ENCODE measurements around the gene NME2.
"Not testable (repeated sequence)": the region's sequence is repeated elsewhere in the genome, so short reads cannot be mapped to it uniquely, and the experiment has no call there.

The NME2 gene

DNA sequence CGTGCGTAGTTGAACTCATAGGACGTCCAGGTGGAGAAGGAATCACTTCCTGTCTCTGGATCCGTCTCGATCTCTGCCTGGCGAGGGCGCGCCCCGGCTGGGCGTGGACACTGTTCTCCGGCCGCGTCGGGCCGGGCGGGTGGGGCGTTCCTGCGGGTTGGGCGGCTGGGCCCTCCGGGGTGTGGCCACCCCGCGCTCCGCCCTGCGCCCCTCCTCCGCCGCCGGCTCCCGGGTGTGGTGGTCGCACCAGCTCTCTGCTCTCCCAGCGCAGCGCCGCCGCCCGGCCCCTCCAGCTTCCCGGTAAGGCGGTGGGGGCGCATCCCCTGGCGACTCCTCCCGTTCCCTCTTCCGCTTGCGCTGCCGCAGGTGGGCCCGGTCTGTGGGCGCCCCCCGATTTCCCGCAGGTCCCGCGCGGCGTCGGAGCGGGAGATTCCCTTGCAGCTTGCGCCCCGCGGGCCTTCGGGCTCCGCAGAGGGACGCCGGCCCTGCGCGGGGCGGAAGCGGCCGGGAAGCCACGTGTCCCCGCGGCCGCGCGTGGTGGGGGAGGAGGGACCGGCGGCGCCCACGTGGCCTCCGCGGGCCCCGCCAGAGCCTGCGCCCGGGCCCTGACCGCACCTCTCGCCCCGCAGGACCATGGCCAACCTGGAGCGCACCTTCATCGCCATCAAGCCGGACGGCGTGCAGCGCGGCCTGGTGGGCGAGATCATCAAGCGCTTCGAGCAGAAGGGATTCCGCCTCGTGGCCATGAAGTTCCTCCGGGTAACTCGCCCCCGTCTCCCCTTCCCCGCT is at the start of gene NME2:
Gene NME2 (plus strand): TSS at position 214 of the 789 bp plus-strand sequence. CDS start 420 bp downstream, at position 634.
- peak; percentile 38 to 52 for DNase-seq (ENCODE audit: low read depth in 2 of 2)

- no peak for DNase-seq (ENCODE audit: low read depth in 2 of 2)
These were observed 47.6 kb upstream of the NME2 start for GRCh38 chr17:51118330-51119195.

DNA sequence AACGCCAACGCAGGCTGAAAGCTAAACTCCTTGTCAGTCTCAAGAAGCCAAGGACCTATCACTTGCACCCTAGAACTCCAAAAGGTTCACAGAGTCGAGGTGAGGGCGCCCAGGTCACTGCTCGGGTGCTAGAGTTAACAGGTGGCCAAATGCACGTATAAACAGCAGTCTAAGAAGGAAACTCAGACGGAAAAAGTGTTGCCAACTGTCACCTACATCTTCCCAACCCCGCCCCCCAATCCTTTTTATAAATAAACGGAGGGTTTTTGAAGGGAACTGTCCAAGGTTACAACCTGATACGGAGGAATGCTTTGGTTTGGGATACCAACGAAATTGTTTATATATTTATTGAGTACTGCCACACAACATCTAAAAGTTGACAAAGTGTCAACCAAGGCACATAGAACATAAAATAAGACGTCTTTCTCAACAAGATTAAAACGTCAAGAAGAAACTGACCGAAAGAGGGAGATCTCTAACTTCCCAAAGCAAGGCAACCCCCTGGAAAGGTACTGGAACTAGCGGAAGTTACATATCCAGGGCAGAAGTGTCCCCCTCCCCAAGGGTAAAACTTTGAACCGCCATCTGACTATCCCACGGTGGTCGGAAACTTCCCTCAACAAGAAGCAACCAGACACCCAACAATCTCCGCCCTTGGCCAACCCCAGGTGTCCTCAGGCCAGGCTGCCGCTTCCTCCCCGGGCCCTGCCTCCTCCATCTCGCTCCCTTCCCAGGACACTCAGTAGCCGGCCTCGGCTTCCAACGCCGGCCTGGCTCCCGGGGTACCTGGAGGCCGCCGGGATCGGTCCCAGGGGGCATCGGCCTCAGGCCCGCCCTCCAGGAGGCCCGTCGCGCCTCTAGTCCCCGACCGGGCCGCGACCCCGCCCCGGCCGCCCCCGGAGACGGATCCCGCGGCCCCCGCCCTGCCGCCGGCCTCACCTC is 46.5 kb upstream of the NME2 start:
- peak in 1 of 2 donors; percentile 5 for DNase-seq (ENCODE audit: low read depth in 2 of 2)

DNA sequence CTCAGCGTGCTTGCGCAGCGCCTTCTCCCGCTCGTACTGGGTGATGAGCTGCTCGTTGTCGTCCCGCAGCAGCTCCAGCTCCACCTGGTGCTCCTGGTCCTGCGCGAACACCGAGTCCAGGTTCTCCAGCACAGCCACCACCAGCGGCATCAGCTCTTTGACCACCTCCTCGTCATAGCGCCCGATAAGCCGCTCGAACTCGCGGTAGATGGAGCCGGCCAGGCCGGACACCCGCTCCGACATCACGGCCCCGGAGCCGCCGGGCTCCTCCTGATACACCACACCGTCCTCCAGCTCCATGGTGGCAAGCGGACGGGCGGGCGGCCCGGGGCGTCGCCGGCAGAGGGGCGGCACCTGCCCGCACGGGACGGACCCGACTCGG is 45.9 kb upstream of the NME2 start:
- DNase-seq (ENCODE audit: low read depth in 2 of 2): peak in 1 of 2 donors; percentile 13

DNA sequence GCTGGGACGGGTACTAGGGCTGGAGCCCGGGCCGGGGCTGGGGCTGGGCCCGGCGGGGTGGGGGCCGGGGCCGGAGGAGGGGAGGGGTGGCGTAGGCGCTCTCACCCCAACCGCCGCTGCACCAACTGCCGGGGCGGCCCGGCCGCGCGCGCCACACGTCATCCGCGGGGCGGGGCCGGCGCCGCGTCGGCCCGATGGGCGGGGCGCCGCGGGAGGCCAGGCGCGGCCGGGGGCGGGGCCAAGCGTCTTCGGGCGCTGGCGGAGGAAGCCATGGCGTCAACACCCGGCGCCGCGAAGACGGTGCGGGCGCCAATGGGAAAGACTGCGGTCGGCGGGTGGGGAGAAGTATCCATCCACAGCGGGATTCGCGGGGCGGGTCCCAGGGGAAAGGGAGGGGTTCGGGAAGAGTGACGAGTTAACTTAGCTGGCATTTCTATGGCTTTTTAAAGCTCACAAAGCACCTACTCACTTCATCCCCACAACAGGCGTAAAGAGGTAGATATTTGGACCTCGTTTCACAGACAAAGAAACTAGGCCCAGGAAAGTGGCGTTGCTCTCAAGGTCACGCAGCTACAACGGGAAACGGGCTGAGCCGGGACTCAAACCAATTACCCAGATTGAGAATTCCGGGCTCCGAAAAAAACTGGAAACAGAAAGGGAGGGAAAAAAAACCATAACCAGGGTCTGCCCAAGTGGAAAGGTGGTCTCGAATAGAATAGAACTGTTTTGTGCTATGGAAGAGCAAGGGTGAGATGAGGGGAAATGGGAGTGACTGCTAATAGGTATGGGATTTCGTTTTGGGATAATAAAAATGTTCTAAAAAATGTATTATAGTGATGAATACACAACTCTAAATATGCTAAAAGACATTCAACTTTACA is 45.2 kb upstream of the NME2 start, which contains the start of gene SPAG9:
Gene SPAG9 (minus strand): TSS at position 130 of the 881 bp plus-strand sequence. CDS start 212 bp downstream, outside the sequence.
- DNase-seq (ENCODE audit: low read depth in 2 of 2): peak; percentile 76

DNA sequence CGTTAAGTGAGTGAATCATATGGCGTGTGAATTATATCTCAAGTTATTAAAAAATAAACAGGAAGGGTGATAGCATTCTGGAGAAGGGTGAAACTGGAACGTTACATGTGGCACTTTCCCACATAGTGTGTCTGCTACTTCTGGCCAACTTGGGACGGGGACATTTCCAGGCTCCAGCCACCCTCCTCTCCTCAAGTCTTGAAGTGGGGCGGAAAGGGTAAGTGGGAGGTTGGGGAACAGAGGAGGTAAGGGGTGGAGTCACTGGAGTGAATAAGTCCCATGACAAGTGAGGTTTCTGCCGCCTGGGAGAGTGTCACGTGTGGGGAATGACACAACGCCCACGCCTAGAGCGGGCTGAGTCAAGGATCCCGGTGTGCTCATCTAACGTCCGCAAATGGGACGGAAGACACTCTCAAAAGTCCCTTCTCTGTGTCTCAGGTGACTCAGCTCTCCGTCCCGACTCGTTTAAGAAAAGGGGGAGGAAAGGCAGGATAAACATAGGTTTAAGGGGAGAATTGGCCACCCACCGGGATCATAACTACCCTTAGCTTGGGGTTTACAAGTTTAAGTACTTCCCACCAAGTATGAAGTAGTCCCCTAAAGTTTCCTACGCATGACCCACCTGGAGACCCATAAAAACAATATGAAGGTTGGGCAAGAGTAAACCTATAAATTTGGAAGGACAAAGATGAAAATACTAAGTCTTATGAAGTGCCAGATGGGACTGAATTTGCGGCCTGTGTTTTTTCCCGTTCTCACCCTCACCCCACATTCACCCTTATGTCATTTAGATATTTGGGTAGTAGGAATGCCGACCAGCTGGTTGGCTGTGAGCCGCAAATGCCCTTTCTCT is 44.4 kb upstream of the NME2 start:
- DNase-seq (ENCODE audit: low read depth in 2 of 2): peak; percentile 70 to 86

- not testable (repeated sequence) for DNase-seq (ENCODE audit: low read depth in 2 of 2)
These were observed 43.6 kb upstream of the NME2 start for GRCh38 chr17:51122473-51123115.

DNA sequence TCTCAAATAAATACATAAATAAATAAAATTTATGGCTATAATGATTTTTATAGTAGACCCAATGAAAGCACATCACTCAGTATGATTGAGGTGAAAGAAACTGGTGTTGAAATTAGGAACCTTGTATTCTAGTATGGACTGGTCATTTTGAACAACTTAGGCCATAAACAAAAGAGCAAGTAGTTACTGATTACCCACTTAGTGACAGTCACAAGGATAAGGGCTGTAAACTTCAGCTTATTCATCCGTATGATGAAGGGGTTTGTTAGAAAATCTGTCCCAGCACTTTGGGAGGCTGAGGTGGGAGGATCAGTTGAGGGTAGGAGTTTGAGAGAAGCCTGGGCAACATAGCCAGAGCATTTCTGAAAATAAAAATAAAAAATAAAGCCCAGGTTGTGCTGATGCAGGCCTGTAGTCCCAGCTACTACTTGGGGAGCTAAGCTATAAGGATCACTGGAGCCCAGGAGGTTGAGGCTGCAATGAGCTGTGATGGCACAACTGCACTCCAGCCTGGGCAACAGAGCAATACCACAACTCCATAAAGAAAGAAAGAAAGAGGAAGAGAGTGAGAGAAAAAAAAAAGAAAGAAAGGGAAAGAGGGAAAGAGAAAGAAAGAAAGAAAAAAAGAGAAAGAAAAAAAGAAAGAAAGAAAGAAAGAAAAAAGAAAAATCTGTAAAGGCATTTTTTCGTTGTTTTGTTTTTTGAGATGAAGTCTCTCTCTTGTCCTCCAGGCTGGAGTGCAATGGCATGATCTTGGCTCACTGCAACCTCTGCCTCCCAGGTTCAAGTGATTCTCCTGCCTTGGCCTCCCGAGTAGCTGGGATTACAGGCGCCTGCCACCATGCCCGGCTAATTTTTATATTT is 41.3 kb upstream of the NME2 start:
- no peak for DNase-seq (ENCODE audit: low read depth in 2 of 2)

- no peak for DNase-seq (ENCODE audit: low read depth in 2 of 2)
These were observed 38.1 kb upstream of the NME2 start for GRCh38 chr17:51128076-51128475.

DNA sequence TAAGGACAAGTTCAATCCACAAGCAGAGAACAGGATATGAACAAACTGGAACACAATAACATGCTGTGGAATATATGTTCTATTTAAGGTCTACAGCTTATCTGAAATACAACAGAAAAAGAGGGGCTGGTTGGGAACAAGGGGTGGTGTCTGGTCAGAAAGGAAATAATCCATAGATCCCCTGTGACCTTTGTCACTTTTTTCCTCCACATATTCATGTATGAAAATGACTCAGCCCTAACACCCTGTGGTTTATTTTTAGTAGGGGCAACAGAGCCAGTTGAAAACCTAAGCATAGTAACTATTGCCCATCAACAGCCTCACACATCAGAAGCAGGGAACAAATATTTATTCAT is 33.3 kb upstream of the NME2 start:
- no peak for DNase-seq (ENCODE audit: low read depth in 2 of 2)

GRCh38 chr17:51133365-51133764 is 32.8 kb upstream of the NME2 start:
- no peak for DNase-seq (ENCODE audit: low read depth in 2 of 2)

DNA sequence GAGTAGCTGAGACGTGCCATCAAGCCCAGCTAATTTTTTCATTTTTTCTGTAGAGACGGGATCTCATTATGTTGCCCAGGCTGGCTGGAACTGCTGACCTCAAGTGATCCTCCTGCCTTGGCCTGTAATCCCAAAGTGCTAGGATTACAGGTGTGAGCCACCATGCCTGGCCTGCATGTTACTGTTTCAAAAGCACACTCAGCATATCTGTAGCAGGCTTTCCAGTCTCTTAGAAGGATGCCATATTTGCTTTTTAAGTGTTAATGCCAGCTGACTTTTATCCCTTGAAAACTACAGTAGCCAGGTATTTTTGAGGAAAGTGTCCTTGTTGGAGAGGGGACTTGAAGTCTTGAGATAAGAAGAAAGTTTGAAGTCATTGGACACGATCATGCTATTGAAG is 30.3 kb upstream of the NME2 start:
- no peak for DNase-seq (ENCODE audit: low read depth in 2 of 2)

GRCh38 chr17:51142597-51142996 is 23.6 kb upstream of the NME2 start:
- DNase-seq (ENCODE audit: low read depth in 2 of 2): no peak

- DNase-seq (ENCODE audit: low read depth in 2 of 2): no peak
These were observed 21.8 kb upstream of the NME2 start for GRCh38 chr17:51144266-51145022.

GRCh38 chr17:51147650-51148049 is 18.6 kb upstream of the NME2 start:
- no peak for DNase-seq (ENCODE audit: low read depth in 2 of 2)

DNA sequence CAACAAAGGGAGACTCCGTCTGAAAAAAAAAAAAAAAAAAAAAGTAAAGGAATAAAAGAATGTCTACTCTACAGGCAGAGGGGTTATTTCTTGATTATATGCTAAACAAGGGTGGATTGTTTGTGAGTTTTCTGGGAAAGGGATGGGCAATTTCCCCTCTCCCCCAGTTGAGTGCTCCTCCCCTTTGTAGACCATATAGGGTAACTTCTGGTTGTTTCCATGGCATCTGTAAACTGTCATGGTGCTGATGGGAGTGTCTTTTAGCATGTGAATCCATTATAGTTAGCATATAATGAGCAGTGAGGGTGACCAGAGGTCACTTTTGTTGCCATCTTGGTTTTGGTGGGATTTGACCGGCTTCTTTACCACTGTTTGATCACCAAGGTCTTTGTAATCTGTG is 17.0 kb upstream of the NME2 start:
- DNase-seq (ENCODE audit: low read depth in 2 of 2): no peak

DNA sequence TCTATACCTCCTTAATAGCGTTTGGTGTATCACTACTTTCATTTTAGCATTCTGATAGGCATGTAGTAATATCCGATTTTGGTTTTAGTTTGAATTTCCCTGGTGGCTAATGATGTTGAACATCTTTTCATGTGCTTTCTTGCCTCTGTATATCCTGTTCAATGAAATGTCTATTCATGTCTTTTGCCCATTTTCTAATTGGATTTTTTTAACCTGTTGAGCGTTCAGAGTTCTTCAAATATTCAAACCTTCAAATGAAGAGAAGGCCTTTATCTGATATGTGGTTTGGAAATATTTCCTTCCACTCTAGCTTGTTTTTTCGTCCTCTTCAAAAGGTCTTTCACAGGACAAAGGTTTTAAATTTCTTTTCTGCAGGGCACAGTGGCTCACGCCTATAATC is 15.3 kb upstream of the NME2 start:
- no peak for DNase-seq (ENCODE audit: low read depth in 2 of 2)
